ENCODE data around the gene AMY2A.
"Not testable (repeated sequence)": the region's sequence is repeated elsewhere in the genome, so short reads cannot be mapped to it uniquely, and the experiment has no call there.

The AMY2A gene

GRCh38 chr1:103616994-103617477 lies at the start of gene AMY2A:
TSS of gene AMY2A (plus strand) at chr1:103617427. CDS start at chr1:103617441, 14 bp downstream.
- not testable (repeated sequence) for DNase-seq (ENCODE audit: low read depth); H3K4me3 ChIP-seq (ENCODE audit: control insufficient read depth, low read depth, low read length)

GRCh38 chr1:103569493-103569892 lies 47.7 kb upstream of the AMY2A start:
- TF ChIP-seq CTCF (IDR thresholded peaks at IDR 0.05; ENCODE audit: control insufficient read depth, insufficient read depth, low read depth, low read length, missing control alignments), result no peak
- no peak overlapping the region for H3K4me3 ChIP-seq (ENCODE audit: control insufficient read depth, low read depth, low read length)
- DNase-seq (ENCODE audit: low read depth), result no peak

- DNase-seq (ENCODE audit: low read depth); H3K4me3 ChIP-seq (ENCODE audit: control insufficient read depth, low read depth, low read length): not testable (repeated sequence)
Observed at GRCh38 chr1:103571289-103571688, 45.9 kb upstream of the AMY2A start, which contains the start of gene AMY2B. TSS of gene AMY2B (plus strand) at chr1:103571589. CDS start at chr1:103571603, 14 bp downstream.

- TF ChIP-seq CTCF (IDR thresholded peaks at IDR 0.05; ENCODE audit: control insufficient read depth, insufficient read depth, low read depth, low read length, missing control alignments), result no peak
Observed at GRCh38 chr1:103576065-103576464, 41.2 kb upstream of the AMY2A start.

GRCh38 chr1:103576784-103577183 lies 40.4 kb upstream of the AMY2A start:
- not testable (repeated sequence) for H3K4me3 ChIP-seq (ENCODE audit: control insufficient read depth, low read depth, low read length)

More at GRCh38 chr1:103576065-103576464, 41.2 kb upstream of the AMY2A start:
- no peak overlapping the region for H3K4me3 ChIP-seq (ENCODE audit: control insufficient read depth, low read depth, low read length)
- no peak for DNase-seq (ENCODE audit: low read depth)

GRCh38 chr1:103582464-103582863 lies 34.8 kb upstream of the AMY2A start:
- H3K4me3 ChIP-seq (ENCODE audit: control insufficient read depth, low read depth, low read length), result no peak overlapping the region
- TF ChIP-seq CTCF (IDR thresholded peaks at IDR 0.05; ENCODE audit: control insufficient read depth, insufficient read depth, low read depth, low read length, missing control alignments), result no peak
- no peak for DNase-seq (ENCODE audit: low read depth)

More at GRCh38 chr1:103576784-103577183, 40.4 kb upstream of the AMY2A start:
- not testable (repeated sequence) for DNase-seq (ENCODE audit: low read depth)

GRCh38 chr1:103583887-103584286 lies 33.3 kb upstream of the AMY2A start:
- no peak for TF ChIP-seq CTCF (IDR thresholded peaks at IDR 0.05; ENCODE audit: control insufficient read depth, insufficient read depth, low read depth, low read length, missing control alignments)
- DNase-seq (ENCODE audit: low read depth), result no peak

GRCh38 chr1:103584537-103584936 lies 32.7 kb upstream of the AMY2A start:
- no peak for DNase-seq (ENCODE audit: low read depth)
- no peak overlapping the region for H3K4me3 ChIP-seq (ENCODE audit: control insufficient read depth, low read depth, low read length)
- TF ChIP-seq CTCF (IDR thresholded peaks at IDR 0.05; ENCODE audit: control insufficient read depth, insufficient read depth, low read depth, low read length, missing control alignments), result no peak

More at GRCh38 chr1:103583887-103584286, 33.3 kb upstream of the AMY2A start:
- no peak overlapping the region for H3K4me3 ChIP-seq (ENCODE audit: control insufficient read depth, low read depth, low read length)

- DNase-seq (ENCODE audit: low read depth); H3K4me3 ChIP-seq (ENCODE audit: control insufficient read depth, low read depth, low read length): not testable (repeated sequence)
Observed at GRCh38 chr1:103602740-103603139, 14.5 kb upstream of the AMY2A start.

Measured in AG09309 (cell line).